ENCODE results near the gene POP7. TPM values are rescaled to one million over a fixed set of nuclear protein-coding genes. Genes with fewer than 3 reads are reported as not detected.
"Not testable (repeated sequence)": the region's sequence is repeated elsewhere in the genome, so short reads cannot be mapped to it uniquely, and the experiment has no call there.

The POP7 gene
- total RNA-seq, 1 donor, result 31.8 TPM

DNA sequence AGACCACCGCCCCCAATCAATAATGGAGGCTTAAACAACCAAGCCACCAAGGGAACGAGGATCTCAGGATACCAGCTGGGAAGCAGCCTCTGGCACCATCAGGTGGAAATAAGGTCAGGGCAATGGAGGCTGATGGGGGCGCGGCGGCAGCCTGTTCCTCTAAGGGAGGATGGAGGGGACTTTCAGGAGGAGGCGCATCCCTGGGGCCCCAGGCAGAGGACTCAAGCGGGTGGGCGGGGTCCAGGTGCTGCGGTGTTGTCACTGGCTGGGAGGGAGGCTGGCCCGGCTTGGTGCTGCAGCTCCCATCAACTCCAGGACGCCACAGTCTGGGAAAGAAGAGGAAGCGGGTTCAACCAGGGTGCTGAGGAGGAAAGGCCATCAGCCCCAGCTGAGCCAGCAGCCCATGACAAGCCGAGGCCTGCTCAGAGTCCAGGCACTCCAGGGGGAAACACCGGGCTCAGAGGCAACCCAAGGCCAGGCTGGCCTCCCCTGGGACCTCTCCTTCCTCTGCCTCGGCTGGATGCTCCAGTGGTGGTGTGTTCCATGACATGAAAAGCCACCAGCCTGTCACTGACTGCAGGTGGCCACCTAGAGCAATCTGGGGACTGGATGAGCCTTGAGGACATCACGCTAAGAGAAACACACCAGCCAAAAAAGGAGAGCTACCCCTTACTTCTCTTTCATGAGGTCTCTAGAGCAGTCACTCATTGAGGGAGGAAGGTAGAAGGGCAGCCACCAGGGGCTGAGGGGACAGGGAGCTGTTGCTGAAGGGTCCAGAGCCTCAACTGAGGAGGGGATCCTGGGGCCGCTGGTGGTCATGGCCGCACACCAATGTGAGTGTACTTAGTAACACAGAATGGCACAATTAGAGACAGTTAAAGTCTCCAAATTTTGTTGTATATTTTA lies 16.4 kb upstream of the POP7 start:
- no peak for DNase-seq (ENCODE audit: low read depth in 2 of 3, low spot score in 2 of 3)

DNA sequence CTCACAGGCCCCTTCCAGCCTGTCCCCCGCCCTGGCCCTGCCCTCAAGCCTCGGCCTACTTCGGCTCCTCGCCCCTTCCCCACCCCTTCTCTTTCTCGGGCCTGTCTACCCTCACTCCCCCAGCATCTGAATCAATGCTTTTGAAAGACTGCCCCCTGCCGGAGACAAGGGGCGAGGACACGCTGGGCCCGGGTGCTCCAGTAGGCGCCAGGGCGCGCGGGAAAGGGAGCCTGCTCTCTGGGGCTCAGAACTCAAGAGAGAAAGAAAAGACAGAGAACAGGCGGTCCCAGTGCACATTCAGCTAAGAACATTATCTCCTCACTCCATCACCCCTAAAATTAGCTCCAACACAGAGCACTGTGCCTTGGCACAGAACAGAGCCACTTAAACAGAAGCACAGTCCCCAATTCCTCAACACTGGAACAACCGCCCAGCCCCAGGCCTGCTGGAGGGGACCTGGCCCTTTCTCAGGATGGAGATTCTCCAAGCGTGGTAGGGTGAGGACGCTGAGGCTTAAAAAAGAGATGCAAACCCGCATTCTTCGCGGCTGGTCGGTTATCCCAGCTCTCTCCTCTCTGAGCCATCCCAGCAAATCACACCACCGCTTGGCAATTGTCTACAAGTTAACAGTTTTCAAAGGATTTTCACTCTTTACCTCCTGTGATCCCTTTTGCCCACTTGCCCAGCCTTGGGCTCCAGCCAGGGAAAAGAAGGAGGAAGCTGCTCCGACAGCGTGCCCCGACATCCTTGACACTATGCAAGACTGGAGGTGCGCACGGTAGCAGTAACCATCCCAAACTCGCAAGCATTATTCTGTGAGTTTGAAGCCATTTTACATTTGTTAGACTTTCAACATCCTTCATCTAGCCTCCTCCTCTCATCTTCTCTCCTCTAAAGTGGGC lies 14.0 kb upstream of the POP7 start:
- peak; percentile 68 to 89 (median 75) for DNase-seq (ENCODE audit: low read depth in 2 of 3, low spot score in 2 of 3)

DNA sequence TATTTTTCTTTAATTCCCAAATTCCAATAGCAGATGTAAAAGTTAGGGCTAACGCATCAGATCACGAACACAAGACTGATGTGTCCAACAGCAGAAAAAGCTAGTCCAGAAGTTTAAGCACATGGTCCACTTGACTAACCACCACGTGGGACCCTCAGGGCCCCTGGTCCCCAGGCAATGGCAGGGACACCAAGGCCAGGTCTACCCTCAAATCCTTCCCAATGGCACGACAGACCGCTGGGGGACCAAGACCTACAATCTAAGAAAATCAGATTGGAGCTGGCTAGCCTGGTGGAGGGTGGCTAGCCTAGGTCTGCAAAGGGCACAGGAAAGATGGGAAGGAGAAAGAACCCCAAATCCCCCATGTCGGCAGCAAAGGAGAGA lies 13.4 kb upstream of the POP7 start:
- no peak for DNase-seq (ENCODE audit: low read depth in 2 of 3, low spot score in 2 of 3)

DNA sequence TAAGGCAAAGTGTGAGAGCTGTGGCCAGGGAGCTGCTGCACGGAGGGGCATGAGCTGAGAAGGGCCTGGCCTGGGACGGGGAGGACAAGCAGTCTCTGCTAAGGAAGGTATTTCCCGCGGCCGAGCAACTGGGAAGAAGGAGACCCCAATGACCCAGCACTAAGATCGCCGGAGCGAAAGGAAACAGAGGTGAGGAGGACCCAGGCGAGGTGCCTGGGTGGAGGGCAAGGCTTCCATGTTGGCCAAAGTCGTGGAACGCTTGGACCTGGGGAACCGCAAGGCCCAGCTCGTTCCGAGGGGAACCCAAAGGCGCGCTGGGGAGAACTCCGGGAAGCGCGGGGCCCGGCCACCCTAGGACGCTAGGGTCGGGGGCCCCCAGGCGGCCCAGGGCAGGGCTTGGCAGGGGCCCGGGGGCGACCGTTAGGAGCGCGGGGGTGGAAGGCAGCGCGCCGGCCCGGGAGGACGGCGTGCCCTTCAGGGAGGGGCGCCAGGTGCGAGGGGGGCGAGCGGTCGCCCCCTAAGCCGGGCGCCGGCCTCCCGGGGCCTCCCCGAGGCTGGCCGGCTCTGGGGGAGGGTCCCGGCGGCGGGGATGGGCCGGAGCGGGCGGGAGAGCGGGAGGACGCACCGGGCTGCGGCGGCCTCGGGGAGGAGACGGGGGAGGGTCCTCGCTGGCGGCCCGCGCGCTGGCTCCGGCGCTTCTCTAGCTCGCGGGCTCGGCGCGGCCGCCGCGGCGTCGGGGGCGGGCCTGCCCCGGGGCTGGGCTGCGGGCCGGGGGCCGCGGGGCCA lies 12.4 kb upstream of the POP7 start:
- no peak for DNase-seq (ENCODE audit: low read depth in 2 of 3, low spot score in 2 of 3)

DNA sequence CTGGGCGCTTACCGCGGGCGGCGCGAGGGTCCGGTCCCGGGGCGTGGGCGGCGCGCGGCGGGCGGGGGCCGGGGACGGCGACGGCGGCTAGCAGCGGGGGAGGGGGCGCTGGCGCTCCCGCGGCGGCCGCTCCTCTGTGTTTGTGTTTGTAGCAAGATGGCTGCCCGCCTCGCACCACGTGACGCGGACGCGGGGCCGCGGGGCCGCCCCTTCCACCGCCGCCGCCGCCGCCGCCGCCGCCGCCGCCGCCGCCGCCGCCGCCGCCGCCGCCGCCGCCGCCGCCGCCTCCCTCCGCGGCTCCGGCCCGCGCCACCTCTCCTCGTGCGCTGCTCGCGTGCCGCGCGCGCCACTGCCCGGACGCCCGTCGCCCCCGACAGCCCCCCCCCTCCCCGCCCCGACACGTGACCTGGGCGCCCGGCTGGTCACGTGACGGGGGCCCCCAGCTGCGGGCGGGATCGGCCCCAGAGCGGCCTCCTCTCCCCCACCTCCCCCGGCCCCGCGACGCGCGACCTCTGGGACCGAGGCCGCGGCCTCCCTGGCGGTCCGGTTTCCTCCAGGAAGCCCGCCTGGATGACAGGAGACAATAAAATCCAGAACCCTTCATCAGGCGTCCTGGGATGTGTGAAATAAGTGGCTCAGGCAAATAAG lies 11.7 kb upstream of the POP7 start, which contains the start of gene GIGYF1:
Gene GIGYF1, minus strand, starts transcription at position 153 of the 648 bp plus-strand sequence. CDS start 6,012 bp downstream, outside the sequence.
- DNase-seq (ENCODE audit: low read depth in 2 of 3, low spot score in 2 of 3), result peak; percentile 41 to 72 (median 65)

DNA sequence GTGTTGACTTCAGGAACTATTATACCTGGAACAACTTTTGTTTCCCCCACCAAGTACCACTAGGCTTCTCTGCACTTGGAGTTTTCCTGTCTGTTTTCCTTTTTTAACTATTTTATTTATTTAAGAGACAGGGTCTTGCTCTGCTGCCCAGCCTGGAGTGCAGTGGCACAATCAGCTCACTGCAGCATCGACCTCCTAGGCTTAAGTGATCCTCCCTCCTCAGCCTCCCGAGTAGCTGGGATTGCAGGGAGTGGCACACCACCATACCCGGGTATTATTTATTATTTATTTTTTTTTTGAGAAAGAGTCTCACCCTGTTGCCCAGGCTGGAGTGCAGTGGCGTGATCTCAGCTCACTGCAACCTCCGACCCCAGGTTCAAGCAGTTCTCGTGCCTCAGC lies 9.8 kb upstream of the POP7 start:
- DNase-seq (ENCODE audit: low read depth in 2 of 3, low spot score in 2 of 3), result no peak

DNA sequence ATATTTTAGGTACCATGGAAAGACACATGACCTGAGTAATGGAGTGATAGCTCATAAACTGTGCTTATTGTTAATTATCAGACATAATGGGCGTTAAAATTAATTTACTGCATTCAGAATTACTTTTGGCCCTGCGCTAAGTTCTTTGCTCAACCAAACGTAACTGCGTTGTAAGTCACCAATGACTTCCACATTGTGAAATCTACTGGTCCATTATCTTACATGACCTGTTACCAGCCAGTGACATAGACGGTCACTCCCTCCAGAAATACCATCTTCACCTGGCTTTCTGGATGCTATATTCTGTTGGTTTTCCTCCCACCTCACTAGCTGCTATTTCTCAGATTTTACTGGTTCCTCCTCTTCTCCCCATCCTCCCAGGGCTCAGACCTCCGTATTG lies 6.9 kb upstream of the POP7 start:
- DNase-seq (ENCODE audit: low read depth in 2 of 3, low spot score in 2 of 3), result no peak

DNA sequence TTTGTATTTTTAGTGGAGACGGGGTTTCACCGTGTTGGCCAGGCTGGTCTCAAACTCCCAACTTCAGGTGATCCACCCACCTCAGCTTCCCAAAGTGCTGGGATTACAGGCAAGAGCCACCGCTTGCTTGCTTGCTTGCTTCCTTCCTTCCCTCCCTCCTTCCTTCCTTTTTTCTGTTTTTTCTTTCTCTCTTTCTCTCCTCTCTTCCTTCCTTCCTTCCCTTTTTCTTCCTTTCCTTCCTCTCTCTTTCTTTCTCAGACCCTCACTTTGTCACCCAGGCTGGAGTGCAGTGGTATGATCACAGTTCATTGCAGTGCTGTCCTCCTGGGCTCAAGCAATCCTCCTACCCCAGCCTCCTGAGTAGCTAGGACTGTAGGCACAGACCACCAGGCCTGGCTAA lies 4.8 kb upstream of the POP7 start:
- DNase-seq (ENCODE audit: low read depth in 2 of 3, low spot score in 2 of 3), result not testable (repeated sequence)

DNA sequence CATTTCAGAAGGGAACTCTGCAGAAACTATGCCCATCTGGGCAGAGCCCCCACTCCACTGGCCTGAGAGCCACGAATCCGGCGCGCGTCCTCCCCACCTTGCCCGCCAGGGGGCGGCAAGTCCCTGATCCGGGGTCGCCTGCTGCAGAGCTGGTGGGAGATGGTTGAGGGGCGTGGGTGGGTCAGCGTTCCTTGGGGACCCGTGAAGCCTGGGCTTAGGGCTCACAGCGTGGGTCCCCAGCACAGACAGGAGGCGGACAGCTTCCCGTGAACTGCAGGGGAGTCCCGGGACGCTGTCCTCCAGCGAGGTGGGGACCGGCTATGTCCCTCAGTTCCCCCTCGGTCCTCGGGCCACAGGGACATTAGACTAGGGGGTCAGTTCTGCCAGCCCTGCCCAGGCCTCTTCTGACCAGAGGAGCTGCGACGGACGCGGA lies 585 bp upstream of the POP7 start:
- DNase-seq (ENCODE audit: low read depth in 2 of 3, low spot score in 2 of 3), result peak; percentile 54 to 73 (median 73)

DNA sequence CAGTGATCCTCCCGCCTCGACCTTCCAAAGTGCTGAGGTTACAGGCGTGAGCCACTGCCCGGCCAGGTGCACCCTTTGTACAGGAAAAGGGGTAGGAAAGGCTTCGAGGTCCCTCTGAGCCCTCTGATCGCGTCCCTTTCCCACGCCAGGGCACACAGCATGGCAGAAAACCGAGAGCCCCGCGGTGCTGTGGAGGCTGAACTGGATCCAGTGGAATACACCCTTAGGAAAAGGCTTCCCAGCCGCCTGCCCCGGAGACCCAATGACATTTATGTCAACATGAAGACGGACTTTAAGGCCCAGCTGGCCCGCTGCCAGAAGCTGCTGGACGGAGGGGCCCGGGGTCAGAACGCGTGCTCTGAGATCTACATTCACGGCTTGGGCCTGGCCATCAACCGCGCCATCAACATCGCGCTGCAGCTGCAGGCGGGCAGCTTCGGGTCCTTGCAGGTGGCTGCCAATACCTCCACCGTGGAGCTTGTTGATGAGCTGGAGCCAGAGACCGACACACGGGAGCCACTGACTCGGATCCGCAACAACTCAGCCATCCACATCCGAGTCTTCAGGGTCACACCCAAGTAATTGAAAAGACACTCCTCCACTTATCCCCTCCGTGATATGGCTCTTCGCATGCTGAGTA lies 871 bp downstream of the POP7 start:
- no peak for DNase-seq (ENCODE audit: low read depth in 2 of 3, low spot score in 2 of 3)

DNA sequence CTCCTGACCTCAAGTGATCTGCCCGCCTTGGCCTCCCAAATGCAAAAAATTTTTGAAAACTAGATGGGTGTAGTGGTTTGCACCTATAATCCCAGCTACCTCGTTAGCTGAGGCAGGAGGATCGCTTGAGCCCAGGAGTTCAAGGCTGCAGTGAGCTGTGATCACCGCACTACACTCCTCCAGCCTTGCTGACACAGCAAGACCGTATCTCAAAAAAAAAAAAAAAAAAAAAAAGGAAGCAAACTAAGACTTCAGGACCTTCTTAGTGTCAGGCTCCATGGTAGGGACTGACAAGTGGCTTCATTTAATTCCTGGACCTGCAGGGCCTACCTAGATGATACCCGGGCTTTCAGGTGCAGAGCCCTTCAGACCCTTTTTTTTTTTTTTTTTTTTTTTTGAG lies 2.5 kb downstream of the POP7 start:
- DNase-seq (ENCODE audit: low read depth in 2 of 3, low spot score in 2 of 3), result no peak

DNA sequence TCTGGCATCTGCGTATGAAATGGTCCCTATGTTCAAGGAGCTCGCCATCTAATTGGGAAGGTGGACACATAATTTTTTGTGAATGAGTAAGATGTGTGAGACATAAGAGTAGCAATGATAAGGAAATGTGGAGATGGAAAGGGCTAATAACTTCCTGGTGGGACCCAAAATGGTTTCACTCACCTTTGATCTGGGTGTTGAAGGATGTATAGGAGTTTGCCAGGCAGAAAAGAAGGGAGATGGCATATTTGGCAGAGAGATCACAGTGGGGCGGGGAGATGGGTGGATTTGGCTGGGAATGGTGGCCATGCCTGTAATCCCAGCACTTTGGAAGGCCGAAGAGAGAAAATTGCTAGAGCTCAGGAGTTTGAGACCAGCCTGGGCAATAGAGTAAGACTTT lies 4.5 kb downstream of the POP7 start:
- no peak for DNase-seq (ENCODE audit: low read depth in 2 of 3, low spot score in 2 of 3)

DNA sequence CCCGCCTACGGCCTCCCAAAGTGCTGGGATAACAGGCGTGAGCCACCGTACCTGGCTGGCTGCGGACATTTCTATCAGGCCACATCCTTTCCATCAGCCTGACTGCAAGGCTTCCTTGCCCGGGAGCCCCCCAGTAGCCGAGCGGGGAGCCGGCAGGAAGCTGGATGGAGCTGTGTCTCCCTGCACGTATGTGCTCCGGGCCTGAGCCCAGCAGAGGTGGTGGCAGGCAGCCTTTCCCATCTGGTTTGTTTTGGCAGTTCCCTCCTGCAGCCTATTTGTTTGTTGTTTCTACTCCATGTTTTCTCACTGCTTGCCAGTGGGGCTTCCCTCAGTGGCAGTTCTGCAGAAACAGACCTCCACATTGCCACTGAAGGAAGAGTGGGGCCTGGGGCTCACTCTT lies 5.4 kb downstream of the POP7 start:
- DNase-seq (ENCODE audit: low read depth in 2 of 3, low spot score in 2 of 3), result no peak

DNA sequence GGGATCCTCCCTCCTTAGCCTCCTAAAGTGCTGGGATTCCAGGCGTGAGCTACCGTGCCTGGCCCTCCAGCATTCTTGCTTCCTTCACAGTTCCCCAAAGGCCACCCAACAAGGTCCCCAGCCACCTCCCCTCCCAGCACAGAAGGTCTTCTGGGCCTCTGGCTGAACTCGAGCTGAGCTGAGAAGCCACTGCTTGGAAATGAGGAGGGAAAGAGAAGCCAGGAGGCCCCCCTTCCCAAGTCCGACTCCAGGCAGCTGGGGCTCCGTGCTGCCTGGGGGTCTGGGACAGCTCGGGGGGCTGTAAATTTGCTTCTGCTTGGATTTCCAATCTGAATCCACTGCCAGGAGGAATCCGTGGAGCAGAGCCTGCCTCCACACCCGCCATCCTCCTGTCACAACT lies 8.8 kb downstream of the POP7 start:
- no peak for DNase-seq (ENCODE audit: low read depth in 2 of 3, low spot score in 2 of 3)

DNA sequence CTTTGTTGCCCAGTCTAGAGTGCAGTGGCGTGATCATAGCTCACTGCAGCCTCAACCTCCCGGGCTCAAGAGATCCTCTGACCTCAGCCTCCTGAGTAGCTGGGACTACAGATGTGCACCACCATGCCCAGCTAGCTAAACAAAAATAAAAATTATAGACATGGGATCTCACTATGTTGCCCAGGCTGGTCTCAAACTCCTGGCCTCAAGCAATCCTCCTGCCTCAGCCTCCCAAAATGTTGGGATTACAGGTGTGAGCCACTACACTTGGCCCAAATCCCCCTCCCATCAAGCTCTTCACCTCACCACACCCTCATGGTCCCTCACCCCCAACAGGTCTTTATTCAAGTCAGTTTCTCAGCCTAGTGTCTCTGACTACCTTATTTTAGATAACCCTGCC lies 11.2 kb downstream of the POP7 start:
- not testable (repeated sequence) for DNase-seq (ENCODE audit: low read depth in 2 of 3, low spot score in 2 of 3)

DNA sequence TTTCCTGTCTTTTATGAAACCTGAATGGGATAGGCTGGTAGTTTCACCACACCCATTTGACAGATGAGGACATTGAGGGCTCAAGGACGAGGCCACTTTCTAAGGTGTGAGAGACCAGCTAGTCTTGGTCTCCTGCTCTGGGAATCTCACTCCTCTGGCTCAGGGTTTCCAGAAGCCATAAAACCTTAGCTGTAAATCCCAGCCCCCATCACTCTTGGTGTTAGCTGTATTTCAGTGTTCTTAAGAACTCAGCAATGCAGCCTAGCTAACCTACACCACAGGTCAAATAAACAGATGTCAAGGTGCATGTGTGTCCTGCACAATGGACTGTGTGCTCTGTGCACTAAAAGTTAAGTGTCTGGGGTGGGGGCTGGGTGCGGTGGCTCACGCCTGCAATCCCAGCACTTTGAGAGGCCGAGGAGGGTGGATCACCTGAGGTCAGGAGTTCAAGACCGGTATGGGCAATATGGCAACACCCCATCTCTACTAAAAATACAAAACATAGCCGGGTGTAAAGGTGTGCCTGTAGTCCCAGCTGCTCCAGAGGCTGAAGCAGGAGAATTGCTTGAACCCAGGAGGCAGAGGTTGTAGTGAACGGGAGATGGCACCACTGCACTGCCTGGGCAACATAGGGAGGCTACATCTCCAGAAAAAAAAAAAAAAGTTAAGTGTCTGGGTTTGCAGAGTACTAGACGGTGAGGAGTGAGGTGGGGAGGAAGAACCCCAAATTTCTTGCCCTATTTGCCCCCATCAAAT lies 13.8 kb downstream of the POP7 start:
- peak in 2 of 3 donors; percentile 18 to 52 for DNase-seq (ENCODE audit: low read depth in 2 of 3, low spot score in 2 of 3)

DNA sequence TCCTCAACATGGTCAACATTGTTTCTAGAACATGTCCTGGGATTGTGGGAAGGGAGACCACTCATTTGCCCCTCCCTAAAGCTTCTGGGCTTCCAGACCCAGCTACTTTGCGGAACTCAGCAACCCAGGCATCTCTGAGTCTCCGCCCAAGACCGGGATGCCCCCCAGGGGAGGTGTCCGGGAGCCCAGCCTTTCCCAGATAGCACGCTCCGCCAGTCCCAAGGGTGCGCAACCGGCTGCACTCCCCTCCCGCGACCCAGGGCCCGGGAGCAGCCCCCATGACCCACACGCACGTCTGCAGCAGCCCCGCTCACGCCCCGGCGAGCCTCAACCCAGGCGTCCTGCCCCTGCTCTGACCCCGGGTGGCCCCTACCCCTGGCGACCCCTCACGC lies 14.4 kb downstream of the POP7 start, which contains the start of gene EPO:
Gene EPO, plus strand, starts transcription at position 190 of the 392 bp plus-strand sequence. CDS start 513 bp downstream, outside the sequence.
- DNase-seq (ENCODE audit: low read depth in 2 of 3, low spot score in 2 of 3), result peak in 1 of 3 donors; percentile 16

DNA sequence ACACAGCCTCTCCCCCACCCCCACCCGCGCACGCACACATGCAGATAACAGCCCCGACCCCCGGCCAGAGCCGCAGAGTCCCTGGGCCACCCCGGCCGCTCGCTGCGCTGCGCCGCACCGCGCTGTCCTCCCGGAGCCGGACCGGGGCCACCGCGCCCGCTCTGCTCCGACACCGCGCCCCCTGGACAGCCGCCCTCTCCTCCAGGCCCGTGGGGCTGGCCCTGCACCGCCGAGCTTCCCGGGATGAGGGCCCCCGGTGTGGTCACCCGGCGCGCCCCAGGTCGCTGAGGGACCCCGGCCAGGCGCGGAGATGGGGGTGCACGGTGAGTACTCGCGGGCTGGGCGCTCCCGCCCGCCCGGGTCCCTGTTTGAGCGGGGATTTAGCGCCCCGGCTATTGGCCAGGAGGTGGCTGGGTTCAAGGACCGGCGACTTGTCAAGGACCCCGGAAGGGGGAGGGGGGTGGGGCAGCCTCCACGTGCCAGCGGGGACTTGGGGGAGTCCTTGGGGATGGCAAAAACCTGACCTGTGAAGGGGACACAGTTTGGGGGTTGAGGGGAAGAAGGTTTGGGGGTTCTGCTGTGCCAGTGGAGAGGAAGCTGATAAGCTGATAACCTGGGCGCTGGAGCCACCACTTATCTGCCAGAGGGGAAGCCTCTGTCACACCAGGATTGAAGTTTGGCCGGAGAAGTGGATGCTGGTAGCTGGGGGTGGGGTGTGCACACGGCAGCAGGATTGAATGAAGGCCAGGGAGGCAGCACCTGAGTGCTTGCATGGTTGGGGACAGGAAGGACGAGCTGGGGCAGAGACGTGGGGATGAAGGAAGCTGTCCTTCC lies 15.0 kb downstream of the POP7 start:
- no peak for DNase-seq (ENCODE audit: low read depth in 2 of 3, low spot score in 2 of 3)
